Activated B cell treated with CpG ODN at 0.5 μM for 24 hours (primary cell): ENCODE results near the gene MYO5A. TPM values are rescaled to one million over a fixed set of nuclear protein-coding genes. Genes with fewer than 3 reads are reported as not detected.
"Not testable (repeated sequence)": the region's sequence is repeated elsewhere in the genome, so short reads cannot be mapped to it uniquely, and the experiment has no call there.

Experiments used
- ATAC-seq: fragments of 200-7000 bp; cut with Tn5 transposase; one replicate; pipeline ENCODE4 v1.10.0; 2021; ENCODE audit warnings: low read depth, mild to moderate bottlenecking, moderate library complexity
- CTCF ChIA-PET: fragments of 350-600 bp; sonication (Branson Sonifier 250); formaldehyde crosslinking; loops from one replicate; lab custom pipeline; 2021; ENCODE audit warnings: antibody characterized with exemption; lab: Charles Lee
- POLR2A ChIA-PET: fragments of 350-600 bp; sonication (Branson Sonifier 250); formaldehyde crosslinking; loops from one replicate; lab custom pipeline; 2021; ENCODE audit warnings: antibody characterized with exemption; lab: Charles Lee
- DNase-seq: peaks from one replicate; pipeline ENCODE4 v3.0.0; 2022
- H3K27ac Mint-ChIP-seq: one replicate; pipeline ENCODE4 v1.8.0; 2020; ENCODE audit warnings: mixed read lengths
- H3K27me3 Mint-ChIP-seq: one replicate; pipeline ENCODE4 v1.8.0; 2021; ENCODE audit warnings: mixed read lengths
- H3K36me3 Mint-ChIP-seq: one replicate; pipeline ENCODE4 v1.8.0; 2021; ENCODE audit warnings: low read depth, mixed read lengths
- H3K4me1 Mint-ChIP-seq: one replicate; pipeline ENCODE4 v1.8.0; 2021; ENCODE audit warnings: mixed read lengths
- H3K4me3 Mint-ChIP-seq: one replicate; pipeline ENCODE4 v1.8.0; 2020; ENCODE audit warnings: mild to moderate bottlenecking, mixed read lengths
- H3K9me3 Mint-ChIP-seq: one replicate; pipeline ENCODE4 v1.8.0; 2020; ENCODE audit warnings: mixed read lengths
- intact Hi-C: fragments of 100-400 bp; cut with micrococcal nuclease; formaldehyde crosslinking; loops from one replicate; pipeline ENCODE4 v1.15.1; 2024
- total RNA-seq: library from RNA; stranded (reverse); gene quantifications from 2 replicates; pipeline ENCODE4 v1.2.3, GENCODE V29; 2022
- TF ChIP-seq, protein P1 (sequence below): fragments of 200-600 bp; IDR thresholded peaks from one replicate; pipeline ENCODE4 v1.8.0; 2022; ENCODE audit warnings: antibody characterized with exemption, mild to moderate bottlenecking

Gene MYO5A
- total RNA-seq, 1 donor from 2014 or later = 49.1 TPM

DNA sequence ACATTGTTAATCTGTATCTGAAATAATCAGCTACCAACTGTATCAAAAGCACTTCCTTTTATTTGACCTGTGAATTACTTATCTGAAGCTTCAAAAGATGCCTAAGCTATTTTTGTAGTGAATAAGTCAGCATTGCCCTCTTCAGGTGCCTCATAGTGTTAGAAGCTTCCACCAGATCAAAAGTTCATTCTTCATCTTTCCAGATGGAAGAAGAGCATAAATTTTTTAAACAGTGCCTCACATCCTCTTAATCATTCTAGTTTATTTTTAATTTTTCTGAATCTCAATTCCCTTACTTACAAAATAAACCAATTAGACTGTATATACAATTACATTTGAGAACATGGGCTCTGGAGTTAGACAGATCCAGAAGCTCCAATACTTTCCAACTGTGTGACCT is 65.0 kb downstream of the MYO5A start:
- Mint-ChIP-seq H3K27me3 (no peaks in the 10 kb centered on the region), H3K4me1 (peaks cover 49% of the 10 kb centered on the region), H3K27ac (peak overlapping the region; percentile 91), H3K9me3 (no peaks in the 10 kb centered on the region), H3K36me3 (peaks cover 12% of the 10 kb centered on the region), H3K4me3 (no peak overlapping the region)
- DNase-seq (no peak), ATAC-seq (no peak)
- ChIA-PET CTCF (interaction anchor here (1.0 to 1.5 kb wide), 5 partner anchors 59 to 207 kb away, joined by 3 to 9 read pairs (median 4); no protein-coding TSS in a partner anchor), POLR2A (interaction anchor here (0.7 to 1.3 kb wide), 4 partner anchors 18 to 84 kb away, joined by 3 to 6 read pairs (median 4); partner anchors contain the start of gene MYO5A)
- TF ChIP-seq, protein P1, sequence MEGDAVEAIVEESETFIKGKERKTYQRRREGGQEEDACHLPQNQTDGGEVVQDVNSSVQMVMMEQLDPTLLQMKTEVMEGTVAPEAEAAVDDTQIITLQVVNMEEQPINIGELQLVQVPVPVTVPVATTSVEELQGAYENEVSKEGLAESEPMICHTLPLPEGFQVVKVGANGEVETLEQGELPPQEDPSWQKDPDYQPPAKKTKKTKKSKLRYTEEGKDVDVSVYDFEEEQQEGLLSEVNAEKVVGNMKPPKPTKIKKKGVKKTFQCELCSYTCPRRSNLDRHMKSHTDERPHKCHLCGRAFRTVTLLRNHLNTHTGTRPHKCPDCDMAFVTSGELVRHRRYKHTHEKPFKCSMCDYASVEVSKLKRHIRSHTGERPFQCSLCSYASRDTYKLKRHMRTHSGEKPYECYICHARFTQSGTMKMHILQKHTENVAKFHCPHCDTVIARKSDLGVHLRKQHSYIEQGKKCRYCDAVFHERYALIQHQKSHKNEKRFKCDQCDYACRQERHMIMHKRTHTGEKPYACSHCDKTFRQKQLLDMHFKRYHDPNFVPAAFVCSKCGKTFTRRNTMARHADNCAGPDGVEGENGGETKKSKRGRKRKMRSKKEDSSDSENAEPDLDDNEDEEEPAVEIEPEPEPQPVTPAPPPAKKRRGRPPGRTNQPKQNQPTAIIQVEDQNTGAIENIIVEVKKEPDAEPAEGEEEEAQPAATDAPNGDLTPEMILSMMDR = no peak
- intact Hi-C loops = loop anchor here (2.0 kb wide), 1 partner anchor 133 kb away; no protein-coding TSS in a partner anchor

DNA sequence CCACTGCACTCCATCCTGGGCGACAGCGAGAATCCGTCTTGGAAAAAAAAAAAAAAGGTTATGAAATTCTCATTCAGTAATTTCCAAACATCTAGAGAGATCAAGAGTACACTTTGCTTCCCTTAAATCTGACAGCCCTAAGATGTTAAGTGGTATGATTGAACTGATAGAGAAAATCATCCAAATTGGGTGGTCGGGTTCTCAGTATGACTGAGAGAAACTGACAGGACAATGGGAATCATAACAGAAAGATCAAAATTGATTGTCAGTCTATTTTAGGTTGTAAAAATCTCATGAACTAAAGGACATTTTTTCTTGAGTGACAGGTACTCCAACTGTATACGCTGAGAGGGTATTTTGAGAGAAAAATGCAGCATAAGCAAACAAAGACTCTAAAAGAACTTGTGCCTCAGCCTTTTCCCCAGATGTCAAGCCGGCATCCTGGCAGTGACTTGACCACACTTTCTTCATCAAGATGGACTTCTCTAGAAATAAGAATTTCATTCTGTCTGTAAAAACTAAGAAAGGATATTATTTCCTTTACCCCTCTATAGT is 65.8 kb downstream of the MYO5A start:
- Mint-ChIP-seq H3K27me3 (no peaks in the 10 kb centered on the region), H3K4me1 (peaks cover 49% of the 10 kb centered on the region), H3K36me3 (peaks cover 13% of the 10 kb centered on the region), H3K9me3 (no peaks in the 10 kb centered on the region), H3K27ac (peak overlapping the region; percentile 7), H3K4me3 (no peak overlapping the region)
- ChIA-PET CTCF (interaction anchor here (1.0 to 1.5 kb wide), 5 partner anchors 58 to 206 kb away, joined by 3 to 9 read pairs (median 4); no protein-coding TSS in a partner anchor), POLR2A (interaction anchor here (0.7 to 1.3 kb wide), 4 partner anchors 19 to 83 kb away, joined by 3 to 6 read pairs (median 4); partner anchors contain the start of gene MYO5A)
- no peak for DNase-seq
- intact Hi-C loops = loop anchor here (2.0 kb wide), 1 partner anchor 132 kb away; no protein-coding TSS in a partner anchor
- TF ChIP-seq, protein P1 = no peak
- no peak for ATAC-seq

DNA sequence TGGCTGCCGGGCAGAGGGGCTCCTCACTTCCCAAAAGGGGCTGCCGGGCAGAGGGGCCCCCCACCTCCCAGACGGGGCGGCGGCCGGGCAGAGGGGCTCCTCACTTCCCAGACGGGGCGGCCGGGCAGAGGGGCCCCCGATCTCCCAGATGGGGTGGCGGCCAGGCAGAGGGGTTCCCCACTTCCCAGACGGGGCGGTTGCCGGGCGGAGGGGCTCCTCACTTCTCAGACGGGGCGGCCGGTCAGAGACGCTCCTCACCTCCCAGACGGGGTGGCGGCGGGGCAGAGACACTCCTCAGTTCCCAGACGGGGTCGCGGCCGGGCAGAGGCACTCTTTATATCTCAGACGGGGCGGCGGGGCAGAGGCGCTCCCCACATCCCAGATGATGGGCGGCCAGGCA is 69.0 kb downstream of the MYO5A start:
- CTCF ChIA-PET, DNase-seq, H3K4me3 Mint-ChIP-seq, H3K9me3 Mint-ChIP-seq, H3K27ac Mint-ChIP-seq, POLR2A ChIA-PET, ATAC-seq, intact Hi-C loops, H3K27me3 Mint-ChIP-seq: not testable (repeated sequence)
- Mint-ChIP-seq H3K4me1 (peaks cover 28% of the 10 kb centered on the region), H3K36me3 (peaks cover 15% of the 10 kb centered on the region)

DNA sequence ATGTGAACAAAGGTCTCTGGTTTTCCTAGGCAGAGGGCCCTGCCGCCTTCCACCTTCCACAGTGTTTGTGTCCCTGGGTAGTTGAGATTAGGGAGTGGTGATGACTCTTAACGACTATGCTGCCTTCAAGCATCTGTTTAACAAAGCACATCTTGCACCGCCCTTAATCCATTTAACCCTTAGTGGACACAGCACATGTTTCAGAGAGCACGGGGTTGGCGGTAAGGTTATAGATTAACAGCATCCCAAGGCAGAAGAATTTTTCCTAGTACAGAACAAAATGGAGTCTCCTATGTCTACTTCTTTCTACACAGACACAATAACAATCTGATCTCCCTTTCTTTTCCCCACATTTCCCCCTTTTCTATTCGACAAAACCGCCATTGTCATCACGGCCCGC is 69.4 kb downstream of the MYO5A start:
- H3K4me3 Mint-ChIP-seq, H3K27me3 Mint-ChIP-seq, intact Hi-C loops, ATAC-seq, H3K9me3 Mint-ChIP-seq, DNase-seq, POLR2A ChIA-PET, CTCF ChIA-PET, H3K27ac Mint-ChIP-seq: not testable (repeated sequence)
- Mint-ChIP-seq H3K4me1 (peaks cover 26% of the 10 kb centered on the region), H3K36me3 (peaks cover 15% of the 10 kb centered on the region)

DNA sequence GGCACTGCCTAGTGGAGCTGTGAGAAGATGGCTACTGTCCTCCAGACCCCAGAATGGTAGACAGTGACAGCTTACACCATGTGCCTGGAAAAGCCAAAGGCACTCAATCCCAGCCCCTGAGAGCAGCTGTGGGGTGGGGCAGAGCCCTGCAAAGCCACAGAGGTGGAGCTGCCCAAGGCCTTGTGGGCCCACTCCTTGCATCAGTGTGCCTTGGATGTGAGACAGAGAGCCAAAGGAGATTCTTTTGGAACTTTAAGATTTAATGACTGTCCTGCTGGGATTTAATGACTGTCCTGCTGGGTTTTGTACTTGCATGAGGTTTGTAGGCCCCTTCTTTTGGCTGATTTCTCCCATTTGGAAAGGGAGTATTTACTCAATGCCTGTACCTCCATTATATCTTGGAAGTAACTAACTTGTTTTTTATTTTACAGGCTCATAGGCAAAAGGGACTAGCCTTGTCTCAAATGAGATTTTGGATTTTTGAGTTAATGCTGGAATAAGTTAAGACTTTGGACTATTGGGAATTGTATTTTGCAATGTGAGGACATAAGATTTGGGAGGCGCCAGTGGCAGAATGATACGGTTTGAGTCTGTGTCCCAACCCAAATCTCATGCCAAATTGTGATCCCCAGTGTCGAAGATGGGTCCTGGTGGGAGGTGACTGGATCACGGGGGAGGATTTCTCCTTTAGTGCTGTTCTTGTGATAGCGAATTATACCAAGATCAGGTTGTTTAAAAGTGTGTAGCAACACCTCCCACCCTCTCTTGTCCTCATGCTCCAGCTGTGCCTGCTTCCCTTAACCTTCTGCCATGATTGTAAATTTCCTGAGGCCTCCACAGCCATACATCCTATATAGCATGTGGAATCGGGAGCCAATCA is 80.4 kb downstream of the MYO5A start:
- Mint-ChIP-seq H3K4me1 (peaks cover 49% of the 10 kb centered on the region), H3K36me3 (peaks cover 3% of the 10 kb centered on the region), H3K9me3 (peaks cover 5% of the 10 kb centered on the region), H3K27ac (no peak overlapping the region), H3K4me3 (no peak overlapping the region), H3K27me3 (no peaks in the 10 kb centered on the region)
- ATAC-seq (no peak), DNase-seq (no peak)
- TF ChIP-seq, protein P1 = no peak
- intact Hi-C loops = no loop called here
- ChIA-PET POLR2A (no interaction called here), CTCF (no interaction called here)

DNA sequence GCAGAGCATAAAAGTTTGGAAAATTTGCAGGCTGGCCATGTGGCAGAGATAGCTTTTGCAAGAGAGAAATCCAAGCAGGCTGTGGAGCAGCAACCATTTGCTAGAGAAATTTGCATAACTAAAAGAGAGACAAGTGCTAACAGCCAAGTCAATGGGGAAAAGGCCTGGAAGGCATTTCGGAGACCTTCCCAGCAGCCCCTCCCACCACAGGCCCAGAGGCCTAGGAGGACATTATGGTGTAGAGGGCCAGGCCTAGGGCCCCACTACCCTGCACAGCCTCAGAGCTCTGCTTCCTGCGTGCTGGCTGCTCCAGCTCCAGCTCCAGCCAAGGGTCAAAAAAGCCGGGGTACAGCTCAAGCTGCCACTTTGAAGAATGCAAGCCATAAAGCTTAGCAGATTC is 82.7 kb downstream of the MYO5A start:
- no peak for DNase-seq
- intact Hi-C loops = no loop called here
- no peaks in the 10 kb centered on the region for H3K36me3 Mint-ChIP-seq
- ChIA-PET POLR2A (no interaction called here), CTCF (no interaction called here)
- H3K27me3 Mint-ChIP-seq = no peaks in the 10 kb centered on the region
- H3K9me3 Mint-ChIP-seq = no peaks in the 10 kb centered on the region
- TF ChIP-seq, protein P1 = no peak
- no peak for ATAC-seq
- no peak overlapping the region for H3K27ac Mint-ChIP-seq
- no peak overlapping the region for H3K4me3 Mint-ChIP-seq
- H3K4me1 Mint-ChIP-seq = peaks cover 42% of the 10 kb centered on the region
